ENCODE results near the gene S100A9. TPM values are rescaled to one million over a fixed set of nuclear protein-coding genes. Genes with fewer than 3 reads are reported as not detected.

The S100A9 gene
- total and polyA plus RNA-seq, 10 donors: 947 to 6,984 (median 2,376) TPM

- H3K4me1 ChIP-seq: peaks cover 4 to 53% (median 13%) of the 10 kb centered on the region in 6 donors
- WGBS, 5 donors: 72 to 86% (median 75%) methylated on average over 7 of the region's 7 CpGs
These were observed 4.3 kb upstream of the S100A9 start for GRCh38 chr1:153353226-153353947.

GRCh38 chr1:153354515-153355193, 3.0 kb upstream of the S100A9 start:
- WGBS, 5 donors: 67 to 87% (median 79%) methylated on average over 8 of the region's 8 CpGs
- Histone ChIP-seq H3K27me3 (replicated peaks in 1 of 7) (peaks cover 0 to 48% (median 5%) of the 10 kb centered on the region in 7 donors), H3K4me3 (no peak overlapping the region), H3K36me3 (peaks cover 0 to 14% (median 0%) of the 10 kb centered on the region in 6 donors), H3K4me1 (peaks cover 4 to 54% (median 13%) of the 10 kb centered on the region in 6 donors), H3K27ac (peak overlapping the region in 2 of 8 donors; percentile 92 to 95), H3K9me3 (no peaks in the 10 kb centered on the region)
- TF ChIP-seq POLR2A (IDR thresholded peaks at IDR 0.05): no peak
- no peak for TF ChIP-seq POLR2AphosphoS5 (IDR thresholded peaks at IDR 0.05)
- TF ChIP-seq CTCF (IDR thresholded peaks at IDR 0.05 in 8 of 11, conservative IDR thresholded peaks at IDR 0.05 in 3 of 11): no peak
- peak; percentile 31 for DNase-seq
- intact Hi-C loops (cut with DNase I; ENCODE audit: low total_unique reads): loop anchor here (5.0 to 10.0 kb wide), 2 partner anchors 143 to 210 kb away; partner anchors contain the start of gene S100A2

More at GRCh38 chr1:153353226-153353947, 4.3 kb upstream of the S100A9 start:
- Histone ChIP-seq H3K9me3 (no peaks in the 10 kb centered on the region), H3K27me3 (replicated peaks in 1 of 7) (peaks cover 0 to 61% (median 8%) of the 10 kb centered on the region in 7 donors), H3K4me3 (no peak overlapping the region), H3K36me3 (peaks cover 0 to 1% (median 0%) of the 10 kb centered on the region in 6 donors), H3K27ac (no peak overlapping the region)
- DNase-seq: peak; percentile 62
- intact Hi-C loops (cut with DNase I; ENCODE audit: low total_unique reads): loop anchor here (5.0 to 10.0 kb wide), 2 partner anchors 144 to 211 kb away; partner anchors contain the start of gene S100A2
- peak in 4 of 11 experiments; percentile 8 to 31 (median 20) for TF ChIP-seq CTCF (IDR thresholded peaks at IDR 0.05 in 8 of 11, conservative IDR thresholded peaks at IDR 0.05 in 3 of 11)
- no peak for TF ChIP-seq POLR2AphosphoS5 (IDR thresholded peaks at IDR 0.05)

GRCh38 chr1:153355445-153356071, 2.1 kb upstream of the S100A9 start:
- peaks cover 0 to 23% (median 0%) of the 10 kb centered on the region in 6 donors for H3K36me3 ChIP-seq
- peak overlapping the region in 6 of 8 donors; percentile 73 to 95 (median 88) for H3K27ac ChIP-seq
- no peaks in the 10 kb centered on the region for H3K9me3 ChIP-seq
- H3K4me3 ChIP-seq: peak overlapping the region in 1 of 8 donors; percentile 64
- H3K4me1 ChIP-seq: peaks cover 4 to 55% (median 13%) of the 10 kb centered on the region in 6 donors
- H3K27me3 ChIP-seq (replicated peaks in 1 of 7): peaks cover 0 to 42% (median 0%) of the 10 kb centered on the region in 7 donors
- TF ChIP-seq POLR2A (IDR thresholded peaks at IDR 0.05) (no peak), POLR2AphosphoS5 (IDR thresholded peaks at IDR 0.05) (peak; percentile 15 to 62 (median 48)), CTCF (IDR thresholded peaks at IDR 0.05 in 8 of 11, conservative IDR thresholded peaks at IDR 0.05 in 3 of 11) (peak in 7 of 11 experiments; percentile 33 to 80 (median 61))
- intact Hi-C loops (cut with DNase I; ENCODE audit: low total_unique reads): loop anchor here (10.0 kb wide), 1 partner anchor 209 kb away; the partner anchor contains the start of gene S100A2
- DNase-seq: peak; percentile 94
- 46 to 55% (median 53%) methylated on average over 9 to 10 of the region's 10 CpGs for WGBS, 5 donors
